Smooth muscle cell (in vitro differentiated cells): Measurements from ENCODE around the gene CSTPP1. TPM values are rescaled to one million over a fixed set of nuclear protein-coding genes. Genes with fewer than 3 reads are reported as not detected.

Source experiments
- DNase-seq: peaks from one replicate; lab custom pipeline; 2025; ENCODE audit not compliant: unreplicated experiment; lab: John Stamatoyannopoulos, UW
- H2AFZ ChIP-seq: fragments of 200-600 bp; sonication (generic); 2 replicates; pipeline ENCODE4 v1.6.0; 2016; ENCODE audit warnings: antibody characterized with exemption, low read depth, mild to moderate bottlenecking
- H3F3A ChIP-seq: fragments of 200-600 bp; sonication (generic); 2 replicates; pipeline ENCODE4 v1.6.0; 2017; ENCODE audit warnings: antibody characterized with exemption, low read depth
- H3K27ac ChIP-seq: fragments of 200-600 bp; sonication (generic); 2 replicates; pipeline ENCODE4 v1.5.1; 2016; ENCODE audit warnings: low read depth, mild to moderate bottlenecking
- H3K27me3 ChIP-seq: fragments of 200-600 bp; sonication (generic); 2 replicates; pipeline ENCODE4 v1.6.1; 2016; ENCODE audit warnings: low read depth, mild to moderate bottlenecking
- H3K36me3 ChIP-seq: fragments of 200-600 bp; sonication (generic); 2 replicates; pipeline ENCODE4 v1.5.1; 2016; ENCODE audit warnings: low read depth
- H3K4me1 ChIP-seq: fragments of 200-600 bp; sonication (generic); 2 replicates; pipeline ENCODE4 v1.5.1; 2016; ENCODE audit warnings: low read depth
- H3K4me2 ChIP-seq: fragments of 200-600 bp; sonication (generic); 2 replicates; pipeline ENCODE4 v1.6.0; 2016; ENCODE audit warnings: mild to moderate bottlenecking
- H3K4me3 ChIP-seq: fragments of 200-600 bp; sonication (generic); 2 replicates; pipeline ENCODE4 v1.5.1; 2016; ENCODE audit warnings: mild to moderate bottlenecking
- H3K79me2 ChIP-seq: fragments of 200-600 bp; sonication (generic); 2 replicates; pipeline ENCODE4 v1.6.0; 2016; ENCODE audit warnings: low read depth, mild to moderate bottlenecking
- H3K9ac ChIP-seq: fragments of 200-600 bp; sonication (generic); 2 replicates; pipeline ENCODE4 v1.6.0; 2016; ENCODE audit warnings: low read depth
- H3K9me3 ChIP-seq: fragments of 200-600 bp; sonication (generic); replicated peaks from 2 replicates; pipeline ENCODE4 v1.5.1; 2016; ENCODE audit warnings: low read depth
- H4K20me1 ChIP-seq: fragments of 200-600 bp; sonication (generic); 2 replicates; pipeline ENCODE4 v1.6.0; 2016; ENCODE audit warnings: low read depth
- WGBS: methylation state at CpG from one replicate; pipeline ENCODE4 v1.1.7; 2016; ENCODE audit warnings: low lambda C conversion rate; 5-methylcytosine and 5-hydroxymethylcytosine counted together
- polyA plus RNA-seq: library from polyadenylated mRNA; unstranded; fragments of >200 nt; fragmentation: Nextera tagmentation; extraction: Ambion mirVana; gene quantifications from 2 replicates; pipeline ENCODE4 v1.2.1, GENCODE V29; 2016
- total RNA-seq: library from RNA; depleted of rRNA; stranded (reverse); fragments of >200 nt; gene quantifications from 2 replicates; pipeline ENCODE4 v1.2.3, GENCODE V29; 2014
- TF ChIP-seq, protein P1 (sequence below): fragments of 200-600 bp; sonication (generic); IDR thresholded peaks from 2 replicates; pipeline ENCODE4 v1.5.1; 2017; ENCODE audit warnings: borderline replicate concordance, mild to moderate bottlenecking, antibody characterized with exemption; ENCODE audit not compliant: insufficient read depth, poor library complexity, severe bottlenecking

Gene CSTPP1
- total and polyA plus RNA-seq, 2 experiments from 2014 or later, result 37.4 to 44.8 TPM

DNA sequence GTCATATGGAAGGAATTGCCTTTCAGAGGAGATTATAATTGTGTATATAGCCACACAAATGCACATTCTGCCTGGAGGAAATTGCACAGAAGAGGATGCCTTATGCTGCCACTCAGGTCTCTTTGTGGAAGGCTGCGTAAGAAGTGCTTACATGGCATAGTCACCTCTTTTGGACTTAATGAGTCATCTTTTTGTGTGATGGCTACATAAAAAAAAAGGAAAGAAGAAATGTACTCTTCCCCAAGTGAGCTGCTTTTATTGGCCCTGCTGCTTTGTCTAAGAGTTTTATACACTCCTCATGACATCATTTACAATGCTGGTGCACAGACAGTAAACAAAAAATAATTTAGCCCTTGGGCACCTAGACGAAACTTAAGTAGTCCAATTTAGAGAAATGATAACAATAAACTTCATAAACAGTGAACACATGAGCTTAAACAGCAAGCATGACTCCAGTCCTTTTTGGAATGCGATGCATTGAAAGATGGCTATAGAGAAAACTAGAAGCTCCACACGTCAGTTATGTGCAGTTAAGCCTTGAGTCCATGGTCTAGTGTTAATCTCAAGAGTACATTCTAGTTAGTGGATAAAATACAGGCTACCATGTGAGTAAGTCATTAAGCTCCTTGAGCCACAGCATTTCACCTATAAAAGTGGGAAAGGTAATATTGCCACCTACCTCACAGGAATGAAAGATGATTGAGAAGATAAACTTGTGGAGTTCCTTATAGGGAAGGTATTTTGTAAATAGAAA, 12.0 kb downstream of the CSTPP1 start:
- H3K27me3 ChIP-seq, result no peaks in the 10 kb centered on the region
- H3K79me2 ChIP-seq, result peaks cover 16% of the 10 kb centered on the region
- H3K4me3 ChIP-seq, result no peak overlapping the region
- WGBS, result 43% methylated on average over 4 of the region's 4 CpGs
- no peak overlapping the region for H2AFZ ChIP-seq
- H3K9ac ChIP-seq, result peak overlapping the region; percentile 29
- H4K20me1 ChIP-seq, result peaks cover 7% of the 10 kb centered on the region
- H3K4me2 ChIP-seq, result peak overlapping the region; percentile 19
- peak overlapping the region; percentile 83 for H3K27ac ChIP-seq
- peaks cover 40% of the 10 kb centered on the region for H3K4me1 ChIP-seq
- DNase-seq, result no peak
- no peaks in the 10 kb centered on the region for H3K36me3 ChIP-seq
- TF ChIP-seq, protein P1, sequence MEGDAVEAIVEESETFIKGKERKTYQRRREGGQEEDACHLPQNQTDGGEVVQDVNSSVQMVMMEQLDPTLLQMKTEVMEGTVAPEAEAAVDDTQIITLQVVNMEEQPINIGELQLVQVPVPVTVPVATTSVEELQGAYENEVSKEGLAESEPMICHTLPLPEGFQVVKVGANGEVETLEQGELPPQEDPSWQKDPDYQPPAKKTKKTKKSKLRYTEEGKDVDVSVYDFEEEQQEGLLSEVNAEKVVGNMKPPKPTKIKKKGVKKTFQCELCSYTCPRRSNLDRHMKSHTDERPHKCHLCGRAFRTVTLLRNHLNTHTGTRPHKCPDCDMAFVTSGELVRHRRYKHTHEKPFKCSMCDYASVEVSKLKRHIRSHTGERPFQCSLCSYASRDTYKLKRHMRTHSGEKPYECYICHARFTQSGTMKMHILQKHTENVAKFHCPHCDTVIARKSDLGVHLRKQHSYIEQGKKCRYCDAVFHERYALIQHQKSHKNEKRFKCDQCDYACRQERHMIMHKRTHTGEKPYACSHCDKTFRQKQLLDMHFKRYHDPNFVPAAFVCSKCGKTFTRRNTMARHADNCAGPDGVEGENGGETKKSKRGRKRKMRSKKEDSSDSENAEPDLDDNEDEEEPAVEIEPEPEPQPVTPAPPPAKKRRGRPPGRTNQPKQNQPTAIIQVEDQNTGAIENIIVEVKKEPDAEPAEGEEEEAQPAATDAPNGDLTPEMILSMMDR, result no peak
- H3K9me3 ChIP-seq, result no peaks in the 10 kb centered on the region
- H3F3A ChIP-seq, result peaks cover 11% of the 10 kb centered on the region

DNA sequence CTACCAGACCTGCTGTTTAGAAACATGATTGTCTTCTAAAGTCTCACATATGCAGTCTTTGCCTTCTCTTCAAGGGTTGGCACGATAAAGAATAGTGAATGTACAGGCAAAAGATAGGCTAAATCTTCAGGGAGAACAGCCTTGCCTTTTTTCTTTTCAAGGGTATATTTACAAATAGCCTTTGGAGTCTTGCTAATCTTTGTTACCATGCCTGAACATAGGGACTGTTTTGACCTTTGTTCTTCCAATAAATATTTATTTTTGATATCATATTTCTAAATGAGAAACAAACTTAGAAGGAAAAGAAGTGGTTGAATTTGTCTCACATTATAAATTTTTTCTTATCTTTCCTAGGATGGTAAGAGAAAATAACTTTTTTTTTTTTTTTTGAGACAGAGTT, 12.7 kb downstream of the CSTPP1 start:
- Histone ChIP-seq H3K27me3 (no peaks in the 10 kb centered on the region), H3K27ac (peak overlapping the region; percentile 83), H3K4me3 (no peak overlapping the region), H3K4me1 (peaks cover 47% of the 10 kb centered on the region), H3K9me3 (no peaks in the 10 kb centered on the region), H3K79me2 (peaks cover 19% of the 10 kb centered on the region), H4K20me1 (peaks cover 7% of the 10 kb centered on the region), H3F3A (peaks cover 11% of the 10 kb centered on the region), H3K9ac (no peak overlapping the region), H2AFZ (no peak overlapping the region), H3K4me2 (no peak overlapping the region), H3K36me3 (no peaks in the 10 kb centered on the region)
- no peak for DNase-seq
- TF ChIP-seq, protein P1, result no peak
- 94% methylated on average over 1 of the region's 1 CpG for WGBS

DNA sequence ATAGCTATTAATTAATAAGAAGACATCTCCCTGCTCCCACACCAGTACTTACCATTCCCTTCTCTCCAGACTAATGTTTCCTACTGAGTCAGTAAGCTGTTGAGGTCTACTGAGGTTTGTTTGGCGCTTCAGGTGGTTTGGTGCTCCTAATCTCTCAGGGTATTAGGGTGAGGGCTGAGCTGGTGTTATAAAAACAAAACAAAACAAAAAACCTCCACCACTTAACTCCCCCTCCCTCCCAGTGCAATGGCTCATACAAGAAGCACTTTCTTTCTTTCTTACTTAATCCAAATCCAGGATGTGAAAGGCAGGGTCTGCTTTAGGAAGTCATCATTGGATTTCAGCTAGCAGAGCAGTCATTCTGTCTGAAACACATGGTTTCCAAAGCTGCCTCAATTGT, 15.3 kb downstream of the CSTPP1 start:
- no peak for DNase-seq
- 65% methylated on average over 1 of the region's 1 CpG for WGBS
- Histone ChIP-seq H3K4me1 (peaks cover 44% of the 10 kb centered on the region), H3K4me3 (no peak overlapping the region), H3K9ac (no peak overlapping the region), H3K27me3 (no peaks in the 10 kb centered on the region), H3K9me3 (no peaks in the 10 kb centered on the region), H4K20me1 (peaks cover 7% of the 10 kb centered on the region), H2AFZ (no peak overlapping the region), H3K79me2 (peaks cover 8% of the 10 kb centered on the region), H3K36me3 (no peaks in the 10 kb centered on the region), H3K4me2 (no peak overlapping the region), H3K27ac (no peak overlapping the region), H3F3A (peaks cover 11% of the 10 kb centered on the region)
- TF ChIP-seq, protein P1, result no peak

DNA sequence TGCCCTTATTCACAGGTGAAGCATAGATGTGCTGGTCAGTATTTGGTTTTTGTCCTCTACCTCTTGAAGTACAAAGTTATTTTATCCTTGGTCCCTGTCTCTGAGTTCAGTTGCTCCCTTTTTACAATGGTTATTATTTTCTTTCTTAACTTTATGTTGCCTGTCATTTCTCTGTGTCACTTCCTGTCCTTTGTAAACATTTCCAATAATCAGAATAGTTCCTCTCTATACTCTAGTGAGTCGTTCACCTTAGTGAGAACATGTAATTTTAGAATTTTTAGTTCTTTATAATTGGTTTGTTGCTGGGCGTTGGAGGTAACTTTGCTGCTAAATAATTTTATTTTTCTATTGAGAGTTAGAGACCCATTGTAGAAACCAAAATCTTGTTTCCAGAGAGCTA, 16.0 kb downstream of the CSTPP1 start:
- Histone ChIP-seq H3F3A (peaks cover 8% of the 10 kb centered on the region), H3K9me3 (no peaks in the 10 kb centered on the region), H3K4me3 (no peak overlapping the region), H4K20me1 (peaks cover 7% of the 10 kb centered on the region), H3K36me3 (no peaks in the 10 kb centered on the region), H2AFZ (no peak overlapping the region), H3K9ac (no peak overlapping the region), H3K4me2 (no peak overlapping the region), H3K79me2 (peaks cover 11% of the 10 kb centered on the region), H3K27ac (no peak overlapping the region), H3K4me1 (peaks cover 37% of the 10 kb centered on the region), H3K27me3 (no peaks in the 10 kb centered on the region)
- TF ChIP-seq, protein P1, result no peak
- WGBS, result 92% methylated on average over 2 of the region's 2 CpGs
- no peak for DNase-seq
